Neural cell (in vitro differentiated cells): Measurements from ENCODE around the gene SLC25A39.

Experiments used
- CTCF ChIP-seq: fragments of 450-650 bp; IDR thresholded peaks from 2 replicates; pipeline ENCODE4 v1.5.1; 2014; ENCODE audit warnings: antibody characterized with exemption, mild to moderate bottlenecking, moderate library complexity; ENCODE audit not compliant: poor library complexity, severe bottlenecking
- RAD21 ChIP-seq: fragments of 450-650 bp; conservative IDR thresholded peaks from 2 replicates; pipeline ENCODE4 v1.6.1; 2014; ENCODE audit warnings: antibody characterized with exemption, mild to moderate bottlenecking, moderate library complexity

DNA sequence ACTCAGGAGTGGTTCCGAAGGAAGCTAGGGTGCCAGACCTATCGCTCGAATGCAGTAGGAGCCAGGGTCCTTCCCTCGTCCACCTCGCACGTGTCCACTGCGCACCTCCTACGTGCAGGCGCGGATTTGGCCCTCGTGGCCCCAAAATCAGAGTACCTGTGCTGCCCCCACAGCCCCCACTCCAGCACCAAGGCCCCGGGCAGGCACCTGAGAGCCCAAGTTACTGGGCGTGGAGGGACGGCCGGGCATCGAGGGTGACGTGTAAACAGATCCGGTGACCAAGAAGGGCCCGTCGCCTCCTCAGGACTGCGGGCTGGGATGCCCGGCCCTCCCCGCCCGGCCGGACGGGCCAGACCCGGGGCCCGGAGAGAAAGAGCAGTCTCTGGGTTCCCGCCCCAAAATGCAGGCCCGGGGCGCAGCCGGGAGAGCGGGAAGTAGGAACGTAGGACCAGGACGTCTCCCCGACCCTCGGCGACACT lies 492 bp downstream of the SLC25A39 start:
- no peak for TF ChIP-seq RAD21
- no peak for TF ChIP-seq CTCF
